Measurements from ENCODE around the gene ATG4B.
"Not testable (repeated sequence)": the region's sequence is repeated elsewhere in the genome, so short reads cannot be mapped to it uniquely, and the experiment has no call there.

Gene ATG4B

GRCh38 chr2:241640165-241640795 is 2.8 kb downstream of the ATG4B start:
- no peak for DNase-seq

GRCh38 chr2:241641631-241642030 is 4.1 kb downstream of the ATG4B start:
- no peak for DNase-seq

GRCh38 chr2:241645056-241645914 is 7.8 kb downstream of the ATG4B start:
- DNase-seq = no peak

- no peak for DNase-seq
Observed at GRCh38 chr2:241645915-241646645, 8.6 kb downstream of the ATG4B start.

- no peak for DNase-seq
Observed at GRCh38 chr2:241648453-241648852, 11.0 kb downstream of the ATG4B start.

- DNase-seq = no peak
Observed at GRCh38 chr2:241649404-241649803, 11.9 kb downstream of the ATG4B start.

- no peak for DNase-seq
Observed at GRCh38 chr2:241649927-241650326, 12.4 kb downstream of the ATG4B start.

- no peak for DNase-seq
Observed at GRCh38 chr2:241652142-241652541, 14.6 kb downstream of the ATG4B start.

GRCh38 chr2:241652722-241653121 is 15.2 kb downstream of the ATG4B start:
- no peak for DNase-seq

GRCh38 chr2:241653210-241653750 is 15.8 kb downstream of the ATG4B start:
- no peak for DNase-seq

- DNase-seq = no peak
Observed at GRCh38 chr2:241654551-241654950, 17.1 kb downstream of the ATG4B start.

GRCh38 chr2:241655516-241656189 is 18.2 kb downstream of the ATG4B start:
- no peak for DNase-seq

- no peak for DNase-seq
Observed at GRCh38 chr2:241656190-241656741, 18.8 kb downstream of the ATG4B start.

GRCh38 chr2:241657786-241658254 is 20.3 kb downstream of the ATG4B start:
- DNase-seq = no peak

GRCh38 chr2:241658296-241658695 is 20.8 kb downstream of the ATG4B start:
- DNase-seq = no peak

- peak; percentile 76 for DNase-seq
Observed at GRCh38 chr2:241659150-241659739, 21.8 kb downstream of the ATG4B start.

- no peak for DNase-seq
Observed at GRCh38 chr2:241660593-241661213, 23.2 kb downstream of the ATG4B start.

- not testable (repeated sequence) for DNase-seq
Observed at GRCh38 chr2:241662731-241663130, 25.2 kb downstream of the ATG4B start.

GRCh38 chr2:241665731-241666440 is 28.4 kb downstream of the ATG4B start:
- DNase-seq = no peak

GRCh38 chr2:241666627-241667400 is 29.3 kb downstream of the ATG4B start:
- DNase-seq = no peak
